Transverse colon (tissue), 4 donors: ENCODE measurements around the gene TTC21A.

Experiments used
- EP300 ChIP-seq: sonication (generic); formaldehyde crosslinking; IDR thresholded peaks from one replicate; pipeline ENCODE4 v1.6.1; 2017; ENCODE audit warnings: antibody characterized with exemption, low read depth
- POLR2A ChIP-seq: fragments of 450-650 bp; IDR thresholded peaks from one replicate; pipeline ENCODE4 v1.6.1; 2016; ENCODE audit warnings: antibody characterized with exemption, mild to moderate bottlenecking, moderate library complexity
- POLR2AphosphoS5 ChIP-seq, 3 donors: sonication (generic); formaldehyde crosslinking; IDR thresholded peaks; one replicate each; pipeline ENCODE4 v1.6.1; 2016; ENCODE audit warnings: antibody characterized with exemption in 3 of 3
- TF ChIP-seq, protein P1 (sequence below), 5 experiments: fragments of 200-600 bp in 3 of 5; fragments of 450-650 bp in 2 of 5; sonication (generic) in 3 of 5; IDR thresholded peaks; 1 replicate in 2 of 5; 2 replicates in 3 of 5; pipeline ENCODE4 v1.5.1; 2016 to 2017; ENCODE audit warnings: antibody characterized with exemption in 5 of 5, inconsistent platforms in 3 of 5, mild to moderate bottlenecking in 2 of 5, moderate library complexity in 1 of 5

DNA sequence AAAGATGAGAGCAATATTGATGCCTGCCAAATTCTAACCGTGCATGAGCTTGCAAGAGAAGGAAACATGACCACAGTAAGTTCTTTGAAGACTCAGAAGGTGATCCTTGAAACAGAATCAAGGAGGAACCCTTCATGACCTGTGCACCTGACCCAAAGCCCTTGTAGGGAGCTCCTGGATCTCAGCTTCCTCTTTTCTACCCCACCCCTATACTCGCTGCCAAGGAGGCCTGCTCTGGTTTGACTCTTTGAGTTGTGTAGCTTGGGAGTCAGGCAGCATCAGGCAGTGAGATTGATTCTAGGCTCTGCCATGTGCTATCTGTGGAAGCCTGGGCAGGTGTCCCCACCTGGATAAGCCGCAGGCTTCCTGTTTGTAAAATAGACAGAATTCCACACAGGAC, 10.6 kb downstream of the TTC21A start:
- TF ChIP-seq, protein P1, sequence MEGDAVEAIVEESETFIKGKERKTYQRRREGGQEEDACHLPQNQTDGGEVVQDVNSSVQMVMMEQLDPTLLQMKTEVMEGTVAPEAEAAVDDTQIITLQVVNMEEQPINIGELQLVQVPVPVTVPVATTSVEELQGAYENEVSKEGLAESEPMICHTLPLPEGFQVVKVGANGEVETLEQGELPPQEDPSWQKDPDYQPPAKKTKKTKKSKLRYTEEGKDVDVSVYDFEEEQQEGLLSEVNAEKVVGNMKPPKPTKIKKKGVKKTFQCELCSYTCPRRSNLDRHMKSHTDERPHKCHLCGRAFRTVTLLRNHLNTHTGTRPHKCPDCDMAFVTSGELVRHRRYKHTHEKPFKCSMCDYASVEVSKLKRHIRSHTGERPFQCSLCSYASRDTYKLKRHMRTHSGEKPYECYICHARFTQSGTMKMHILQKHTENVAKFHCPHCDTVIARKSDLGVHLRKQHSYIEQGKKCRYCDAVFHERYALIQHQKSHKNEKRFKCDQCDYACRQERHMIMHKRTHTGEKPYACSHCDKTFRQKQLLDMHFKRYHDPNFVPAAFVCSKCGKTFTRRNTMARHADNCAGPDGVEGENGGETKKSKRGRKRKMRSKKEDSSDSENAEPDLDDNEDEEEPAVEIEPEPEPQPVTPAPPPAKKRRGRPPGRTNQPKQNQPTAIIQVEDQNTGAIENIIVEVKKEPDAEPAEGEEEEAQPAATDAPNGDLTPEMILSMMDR (IDR thresholded peaks at IDR 0.05), result no peak
- TF ChIP-seq POLR2AphosphoS5 (IDR thresholded peaks at IDR 0.05) (no peak), POLR2A (no peak), EP300 (no peak)
